Gastrocnemius medialis (tissue), 4 donors: ENCODE results near the gene HRC. TPM values are rescaled to one million over a fixed set of nuclear protein-coding genes. Genes with fewer than 3 reads are reported as not detected.

Experiments
- ATAC-seq, 2 donors: fragments of 150-250 bp; one replicate each; pipeline ENCODE4 v1.9.1; 2016
- DNase-seq, 2 donors: peaks; one replicate each; pipeline ENCODE4 v3.0.0-alpha.2; 2019
- H3K27ac ChIP-seq, 4 donors: fragments of 200-600 bp; sonication (generic); 1 replicate in 1 of 4; 2 replicates in 3 of 4; pipeline ENCODE4 v1.5.1; 2016 to 2018; ENCODE audit warnings: mild to moderate bottlenecking in 2 of 4, moderate library complexity in 1 of 4
- H3K27me3 ChIP-seq, 3 donors: fragments of 200-600 bp; sonication (generic) in 2 of 3; 1 replicate in 1 of 3; 2 replicates in 2 of 3; pipeline versions ENCODE4 v1.5.1 to v1.6.0; 2016 to 2019; ENCODE audit warnings: mild to moderate bottlenecking in 1 of 3, moderate library complexity in 1 of 3
- H3K36me3 ChIP-seq, 2 donors: fragments of 200-600 bp; sonication (generic) in 1 of 2; one replicate each; pipeline ENCODE4 v1.5.1; 2017 to 2018
- H3K4me1 ChIP-seq, 2 donors: fragments of 200-600 bp; sonication (generic) in 1 of 2; one replicate each; pipeline ENCODE4 v1.5.1; 2016 to 2017; ENCODE audit warnings: mild to moderate bottlenecking in 2 of 2
- H3K4me3 ChIP-seq, 4 donors: fragments of 200-600 bp; sonication (generic) in 3 of 4; 1 replicate in 1 of 4; 2 replicates in 3 of 4; pipeline ENCODE4 v1.5.1; 2016 to 2019; ENCODE audit warnings: mild to moderate bottlenecking in 2 of 4
- H3K9me3 ChIP-seq, 3 donors: fragments of 200-600 bp; sonication (generic) in 2 of 3; 1 replicate in 1 of 3; 2 replicates in 2 of 3; pipeline ENCODE4 v1.5.1; 2016 to 2019
- POLR2A ChIP-seq, 2 donors: fragments of 450-650 bp; IDR thresholded peaks; one replicate each; pipeline ENCODE4 v1.6.1; 2017; ENCODE audit warnings: antibody characterized with exemption in 2 of 2, mild to moderate bottlenecking in 2 of 2, moderate library complexity in 2 of 2
- in situ Hi-C, 4 donors: fragments of 200-750 bp; cut with MboI; loops; one replicate each; pipeline versions ENCODE4 v1.15.0 to v1.8.0; 2017; ENCODE audit warnings: low sequenced_read_pairs in 4 of 4
- intact Hi-C: fragments of 100-400 bp; cut with DNase I; formaldehyde crosslinking; loops from one replicate; pipeline ENCODE4 v1.15.1; 2023; ENCODE audit warnings: low total_unique reads
- total RNA-seq, 4 donors: library from RNA; depleted of rRNA; stranded (reverse); fragments of >200 nt; gene quantifications; one replicate each; pipeline versions ENCODE4 v1.1.0 to v1.2.3, GENCODE V29; 2016
- TF ChIP-seq, protein P1 (sequence below), 5 experiments: fragments of 450-650 bp in 3 of 5; fragments of 200-600 bp in 2 of 5; sonication (generic) in 2 of 5; IDR thresholded peaks in 4 of 5; conservative IDR thresholded peaks in 1 of 5; 1 replicate in 4 of 5; 2 replicates in 1 of 5; pipeline ENCODE4 v1.5.1; 2016 to 2019; ENCODE audit warnings: antibody characterized with exemption in 5 of 5, mild to moderate bottlenecking in 3 of 5, moderate library complexity in 3 of 5

The HRC gene, protein sequence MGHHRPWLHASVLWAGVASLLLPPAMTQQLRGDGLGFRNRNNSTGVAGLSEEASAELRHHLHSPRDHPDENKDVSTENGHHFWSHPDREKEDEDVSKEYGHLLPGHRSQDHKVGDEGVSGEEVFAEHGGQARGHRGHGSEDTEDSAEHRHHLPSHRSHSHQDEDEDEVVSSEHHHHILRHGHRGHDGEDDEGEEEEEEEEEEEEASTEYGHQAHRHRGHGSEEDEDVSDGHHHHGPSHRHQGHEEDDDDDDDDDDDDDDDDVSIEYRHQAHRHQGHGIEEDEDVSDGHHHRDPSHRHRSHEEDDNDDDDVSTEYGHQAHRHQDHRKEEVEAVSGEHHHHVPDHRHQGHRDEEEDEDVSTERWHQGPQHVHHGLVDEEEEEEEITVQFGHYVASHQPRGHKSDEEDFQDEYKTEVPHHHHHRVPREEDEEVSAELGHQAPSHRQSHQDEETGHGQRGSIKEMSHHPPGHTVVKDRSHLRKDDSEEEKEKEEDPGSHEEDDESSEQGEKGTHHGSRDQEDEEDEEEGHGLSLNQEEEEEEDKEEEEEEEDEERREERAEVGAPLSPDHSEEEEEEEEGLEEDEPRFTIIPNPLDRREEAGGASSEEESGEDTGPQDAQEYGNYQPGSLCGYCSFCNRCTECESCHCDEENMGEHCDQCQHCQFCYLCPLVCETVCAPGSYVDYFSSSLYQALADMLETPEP
- total RNA-seq: 100 to 1,000 TPM; 190 to 537 (median 300) TPM

DNA sequence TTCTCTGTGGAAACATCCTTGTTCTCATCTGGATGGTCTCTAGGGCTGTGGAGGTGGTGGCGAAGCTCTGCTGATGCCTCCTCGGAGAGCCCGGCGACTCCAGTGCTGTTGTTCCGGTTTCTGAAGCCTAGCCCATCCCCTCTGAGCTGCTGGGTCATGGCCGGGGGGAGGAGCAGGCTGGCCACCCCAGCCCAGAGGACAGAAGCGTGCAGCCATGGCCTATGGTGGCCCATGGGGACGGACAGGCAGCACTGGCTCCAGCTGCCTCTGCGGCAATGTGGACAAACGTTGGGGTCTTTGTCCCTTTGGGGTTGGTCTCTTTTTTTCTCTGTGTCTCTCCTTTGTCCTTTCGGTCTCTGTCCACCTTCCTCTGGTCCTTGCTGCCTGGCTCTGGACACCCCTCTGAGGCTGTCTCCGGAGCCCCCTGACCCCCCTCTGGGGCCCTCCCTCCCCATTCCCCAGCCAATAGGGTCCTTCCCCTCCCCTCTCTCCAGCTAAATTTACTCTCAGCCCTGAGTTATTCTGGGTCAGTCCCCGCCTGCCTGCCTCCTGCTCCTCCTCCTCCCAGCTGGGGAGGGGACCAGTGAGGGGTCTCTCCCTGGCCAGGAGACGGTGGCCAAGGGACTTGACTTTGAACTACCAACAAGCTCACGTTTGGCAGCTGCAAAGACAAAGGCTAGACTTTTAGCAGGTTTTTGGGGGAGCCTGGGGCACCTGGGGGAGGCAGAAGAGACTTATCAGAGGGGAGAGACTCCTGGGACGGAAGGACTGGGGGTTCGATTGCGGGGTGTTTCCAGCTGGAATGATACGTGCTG, at the start of gene HRC:
Gene HRC, minus strand, starts transcription at position 392 of the 815 bp plus-strand sequence. Its CDS starts 159 bp downstream, at position 233.
- intact Hi-C loops (loop anchor here (5.0 kb wide), 1 partner anchor 42 kb away; no protein-coding TSS in a partner anchor), in situ Hi-C loops (loop anchor here in 1 of 4 donors (5.0 kb wide), 1 partner anchor 42 kb away; no protein-coding TSS in a partner anchor)
- ATAC-seq (peak; percentile 64), DNase-seq (peak; percentile 75 to 87)
- Histone ChIP-seq H3K4me1 (peaks cover 27 to 53% of the 10 kb centered on the region in 2 donors), H3K4me3 (peak within 1 kb of the TSS; percentile 64 to 87 (median 83)), H3K27ac (peak within 1 kb of the TSS; percentile 99 to 100 (median 99)), H3K36me3 (no peaks in the 10 kb centered on the region), H3K9me3 (no peaks in the 10 kb centered on the region), H3K27me3 (no peaks in the 10 kb centered on the region)
- TF ChIP-seq POLR2A (IDR thresholded peaks at IDR 0.05): peak; percentile 78 to 93
- TF ChIP-seq, protein P1, sequence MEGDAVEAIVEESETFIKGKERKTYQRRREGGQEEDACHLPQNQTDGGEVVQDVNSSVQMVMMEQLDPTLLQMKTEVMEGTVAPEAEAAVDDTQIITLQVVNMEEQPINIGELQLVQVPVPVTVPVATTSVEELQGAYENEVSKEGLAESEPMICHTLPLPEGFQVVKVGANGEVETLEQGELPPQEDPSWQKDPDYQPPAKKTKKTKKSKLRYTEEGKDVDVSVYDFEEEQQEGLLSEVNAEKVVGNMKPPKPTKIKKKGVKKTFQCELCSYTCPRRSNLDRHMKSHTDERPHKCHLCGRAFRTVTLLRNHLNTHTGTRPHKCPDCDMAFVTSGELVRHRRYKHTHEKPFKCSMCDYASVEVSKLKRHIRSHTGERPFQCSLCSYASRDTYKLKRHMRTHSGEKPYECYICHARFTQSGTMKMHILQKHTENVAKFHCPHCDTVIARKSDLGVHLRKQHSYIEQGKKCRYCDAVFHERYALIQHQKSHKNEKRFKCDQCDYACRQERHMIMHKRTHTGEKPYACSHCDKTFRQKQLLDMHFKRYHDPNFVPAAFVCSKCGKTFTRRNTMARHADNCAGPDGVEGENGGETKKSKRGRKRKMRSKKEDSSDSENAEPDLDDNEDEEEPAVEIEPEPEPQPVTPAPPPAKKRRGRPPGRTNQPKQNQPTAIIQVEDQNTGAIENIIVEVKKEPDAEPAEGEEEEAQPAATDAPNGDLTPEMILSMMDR (IDR thresholded peaks at IDR 0.05 in 4 of 5, conservative IDR thresholded peaks at IDR 0.05 in 1 of 5): no peak

DNA sequence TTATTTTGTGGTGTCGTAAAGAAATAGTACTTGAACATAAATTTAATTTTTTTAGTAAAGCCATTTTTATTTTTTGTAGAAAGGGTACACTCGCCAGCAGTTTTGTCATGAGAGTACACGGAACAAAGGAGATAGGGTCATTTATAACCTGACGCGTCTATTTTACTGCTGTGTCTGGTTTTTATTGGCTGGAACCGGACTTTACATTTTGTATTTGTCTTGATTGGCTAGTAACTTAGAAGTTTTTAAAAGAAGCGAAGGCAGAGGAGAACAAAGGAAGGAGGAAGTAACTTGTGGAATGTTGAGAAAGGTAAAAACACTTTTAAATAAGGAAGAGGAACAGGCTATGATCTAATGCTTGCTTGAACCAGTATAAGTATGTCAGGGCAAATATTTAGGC, 45.8 kb upstream of the HRC start:
- in situ Hi-C loops: loop anchor here in 3 of 4 donors (5.0 to 10.0 kb wide), 3 partner anchors 104 to 116 kb away; partner anchors contain the start of gene SNRNP70 (in 1 of the 3)
- Histone ChIP-seq H3K27ac (no peak overlapping the region), H3K36me3 (peaks cover 0 to 55% of the 10 kb centered on the region in 2 donors), H3K4me1 (peaks cover 0 to 8% of the 10 kb centered on the region in 2 donors), H3K4me3 (no peak overlapping the region), H3K9me3 (no peaks in the 10 kb centered on the region), H3K27me3 (no peaks in the 10 kb centered on the region)
- ATAC-seq (no peak), DNase-seq (no peak)
- TF ChIP-seq POLR2A (IDR thresholded peaks at IDR 0.05): no peak
- TF ChIP-seq, protein P1 (IDR thresholded peaks at IDR 0.05 in 4 of 5, conservative IDR thresholded peaks at IDR 0.05 in 1 of 5): no peak
- intact Hi-C loops: no loop called here

DNA sequence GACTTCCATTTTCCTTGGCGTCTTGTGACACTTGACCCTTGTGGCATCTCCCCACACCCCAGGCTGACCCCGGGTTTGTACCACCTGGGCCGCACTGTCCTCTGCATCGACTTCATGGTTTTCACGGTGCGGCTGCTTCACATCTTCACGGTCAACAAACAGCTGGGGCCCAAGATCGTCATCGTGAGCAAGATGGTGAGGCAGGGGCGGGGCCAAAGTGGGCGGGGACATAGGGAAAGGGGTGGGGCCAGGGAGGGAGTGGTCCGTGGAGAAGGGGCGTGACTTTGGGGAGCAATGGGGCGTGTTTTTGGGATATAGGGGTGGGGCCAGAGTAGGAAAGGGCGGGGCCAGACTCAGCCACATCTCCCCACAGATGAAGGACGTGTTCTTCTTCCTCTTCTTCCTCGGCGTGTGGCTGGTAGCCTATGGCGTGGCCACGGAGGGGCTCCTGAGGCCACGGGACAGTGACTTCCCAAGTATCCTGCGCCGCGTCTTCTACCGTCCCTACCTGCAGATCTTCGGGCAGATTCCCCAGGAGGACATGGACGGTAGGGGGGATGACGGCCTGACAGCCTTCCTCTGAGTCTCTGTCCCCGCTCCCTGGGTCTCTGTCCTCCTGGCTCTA, 45.2 kb upstream of the HRC start:
- in situ Hi-C loops: loop anchor here in 3 of 4 donors (5.0 to 10.0 kb wide), 3 partner anchors 103 to 116 kb away; partner anchors contain the start of gene SNRNP70 (in 1 of the 3)
- Histone ChIP-seq H3K4me1 (peaks cover 0 to 8% of the 10 kb centered on the region in 2 donors), H3K27ac (no peak overlapping the region), H3K36me3 (peaks cover 0 to 50% of the 10 kb centered on the region in 2 donors), H3K27me3 (no peaks in the 10 kb centered on the region), H3K9me3 (no peaks in the 10 kb centered on the region), H3K4me3 (no peak overlapping the region)
- intact Hi-C loops: no loop called here
- ATAC-seq (no peak), DNase-seq (no peak)
- TF ChIP-seq, protein P1 (IDR thresholded peaks at IDR 0.05 in 4 of 5, conservative IDR thresholded peaks at IDR 0.05 in 1 of 5): no peak
- TF ChIP-seq POLR2A (IDR thresholded peaks at IDR 0.05): no peak
